SK-N-SH (cell line): ENCODE measurements around the gene WRAP73. TPM values are rescaled to one million over a fixed set of nuclear protein-coding genes. Genes with fewer than 3 reads are reported as not detected.
A peak's percentile ranks its signal among the peaks of the same experiment; 100 is the strongest.

Experiments
- CTCF ChIA-PET: fragments of 300-600, 350-600 bp; formaldehyde crosslinking; extraction: SDS; loops from one replicate; lab custom pipeline; 2021; lab: Yijun Ruan, JAX
- POLR2A ChIA-PET: fragments of 350-600 bp; sonication (Branson Sonifier 250); formaldehyde crosslinking; extraction: SDS; loops from one replicate; lab custom pipeline; 2020; ENCODE audit warnings: antibody characterized with exemption, inconsistent platforms; lab: Yijun Ruan, JAX
- DNase-seq: peaks from one replicate; pipeline ENCODE4 v3.0.0; 2012
- H2AFZ ChIP-seq: fragments of 200-600 bp; sonication (generic); 2 replicates; pipeline ENCODE4 v1.8.1; 2016; ENCODE audit warnings: antibody characterized with exemption, mild to moderate bottlenecking, low read depth
- H3F3A ChIP-seq: fragments of 200-600 bp; sonication (generic); replicated peaks from 2 replicates; pipeline ENCODE3; 2016; ENCODE audit warnings: antibody characterized with exemption, mild to moderate bottlenecking; ENCODE audit not compliant: insufficient read depth
- H3K27ac ChIP-seq, 2 experiments: fragments of 200-500 bp in 1 of 2; fragments of 200-600 bp in 1 of 2; sonication (Bioruptor generic) in 1 of 2; sonication (generic), shearing (Covaris generic) in 1 of 2; 2 replicates each; pipeline versions ENCODE4 v1.5.1 to v1.6.1; 2014 to 2016; ENCODE audit warnings: low read depth in 2 of 2, inconsistent platforms in 1 of 2, low read length in 1 of 2, mild to moderate bottlenecking in 1 of 2, mixed read lengths in 1 of 2
- H3K27me3 ChIP-seq: fragments of 200-600 bp; sonication (generic), shearing (Covaris generic); 2 replicates; pipeline ENCODE4 v1.6.1; 2016; ENCODE audit warnings: mixed run types; ENCODE audit not compliant: insufficient read depth
- H3K36me3 ChIP-seq, 2 experiments: fragments of 200-500 bp in 1 of 2; fragments of 200-600 bp in 1 of 2; sonication (Bioruptor generic) in 1 of 2; sonication (generic) in 1 of 2; replicated peaks in 1 of 2; 2 replicates each; pipeline versions ENCODE3 to v1.5.1; 2014 to 2016; ENCODE audit warnings: low read length in 1 of 2, mild to moderate bottlenecking in 1 of 2; ENCODE audit not compliant: insufficient read depth in 2 of 2, control insufficient read depth in 1 of 2
- H3K4me1 ChIP-seq, 2 experiments: fragments of 200-500 bp in 1 of 2; fragments of 200-600 bp in 1 of 2; sonication (Bioruptor generic) in 1 of 2; sonication (generic), shearing (Covaris generic) in 1 of 2; 2 replicates each; pipeline versions ENCODE4 v1.5.1 to v1.6.1; 2014 to 2016; ENCODE audit warnings: low read depth in 1 of 2, low read length in 1 of 2, mixed run types in 1 of 2; ENCODE audit not compliant: insufficient read depth in 2 of 2, control insufficient read depth in 1 of 2
- H3K4me2 ChIP-seq: fragments of 200-600 bp; sonication (generic), shearing (Covaris generic); 2 replicates; pipeline ENCODE4 v1.6.1; 2017; ENCODE audit warnings: mixed run types
- H3K4me3 ChIP-seq, 2 experiments: fragments of 200-500 bp in 1 of 2; fragments of 200-600 bp in 1 of 2; sonication (Bioruptor generic) in 1 of 2; sonication (generic), shearing (Covaris generic) in 1 of 2; 2 replicates each; pipeline versions ENCODE4 v1.5.1 to v1.8.1; 2014 to 2016; ENCODE audit warnings: low read depth in 2 of 2, inconsistent platforms in 1 of 2, low read length in 1 of 2, mild to moderate bottlenecking in 1 of 2, mixed read lengths in 1 of 2, moderate library complexity in 1 of 2
- H3K79me2 ChIP-seq: fragments of 200-600 bp; sonication (generic); 2 replicates; pipeline ENCODE4 v1.8.1; 2017; ENCODE audit warnings: mild to moderate bottlenecking; ENCODE audit not compliant: insufficient read depth
- H3K9ac ChIP-seq: fragments of 200-600 bp; sonication (generic); 2 replicates; pipeline ENCODE4 v1.6.1; 2017; ENCODE audit warnings: mixed run types
- H3K9me2 ChIP-seq: fragments of 200-600 bp; sonication (generic); 2 replicates; pipeline ENCODE4 v1.6.1; 2017; ENCODE audit warnings: mixed run types
- H3K9me3 ChIP-seq: fragments of 200-600 bp; sonication (generic); 2 replicates; pipeline ENCODE4 v1.6.1; 2017; ENCODE audit warnings: mixed run types, mild to moderate bottlenecking, moderate library complexity
- H4K20me1 ChIP-seq: fragments of 200-600 bp; sonication (generic); 2 replicates; pipeline ENCODE4 v1.6.1; 2017; ENCODE audit warnings: mild to moderate bottlenecking, mixed run types; ENCODE audit not compliant: insufficient read depth
- CTCF ChIP-seq: fragments of 200-600 bp; sonication (generic); IDR thresholded peaks from 2 replicates; pipeline ENCODE4 v1.6.1; 2017; ENCODE audit warnings: antibody characterized with exemption, mild to moderate bottlenecking, moderate library complexity
- ELF1 ChIP-seq: IDR thresholded peaks from 2 replicates; pipeline ENCODE4 v1.4.0; 2012
- FOSL2 ChIP-seq: IDR thresholded peaks from 2 replicates; pipeline ENCODE4 v1.4.0; 2012; ENCODE audit warnings: low read depth, mild to moderate bottlenecking, moderate library complexity, borderline replicate concordance
- FOXJ3 ChIP-seq: sonication (generic); formaldehyde crosslinking; IDR thresholded peaks from 2 replicates; pipeline ENCODE4 v1.5.1; 2020; ENCODE audit warnings: mild to moderate bottlenecking, missing genetic modification reagents
- FOXM1 ChIP-seq: IDR thresholded peaks from 2 replicates; pipeline ENCODE4 v1.4.0; 2012; ENCODE audit warnings: low read depth, mild to moderate bottlenecking
- GATA2 ChIP-seq: sonication (generic); formaldehyde crosslinking; IDR thresholded peaks from 2 replicates; pipeline ENCODE4 v1.5.0; 2020; ENCODE audit warnings: mild to moderate bottlenecking, missing genetic modification reagents
- JUND ChIP-seq: IDR thresholded peaks from 2 replicates; pipeline ENCODE4 v1.4.0; 2012
- MEF2A ChIP-seq: IDR thresholded peaks from 2 replicates; pipeline ENCODE4 v1.4.0; 2012; ENCODE audit warnings: low read depth, borderline replicate concordance
- POLR2AphosphoS5 ChIP-seq: IDR thresholded peaks from 2 replicates; pipeline ENCODE4 v1.6.1; 2012; ENCODE audit warnings: low read depth, low read length
- RAD21 ChIP-seq: IDR thresholded peaks from 2 replicates; pipeline ENCODE4 v1.6.1; 2012; ENCODE audit warnings: mild to moderate bottlenecking, low read length
- RCOR1 ChIP-seq: fragments of 150-350 bp; IDR thresholded peaks from 2 replicates; pipeline ENCODE4 v1.6.1; 2017; ENCODE audit warnings: antibody characterized with exemption, low read length
- SIN3A ChIP-seq: IDR thresholded peaks from 2 replicates; pipeline ENCODE4 v1.6.1; 2012; ENCODE audit warnings: low read depth, mild to moderate bottlenecking, low read length, moderate library complexity, borderline replicate concordance
- SMC3 ChIP-seq: IDR thresholded peaks from 2 replicates; pipeline ENCODE4 v1.6.1; 2012; ENCODE audit warnings: low read depth, low read length, improper control_type of control experiment
- TAF1 ChIP-seq: IDR thresholded peaks from 2 replicates; pipeline ENCODE4 v1.6.1; 2012; ENCODE audit warnings: low read depth, mild to moderate bottlenecking, low read length, moderate library complexity, borderline replicate concordance
- TCF12 ChIP-seq: IDR thresholded peaks from 2 replicates; pipeline ENCODE4 v1.4.0; 2012
- TEAD4 ChIP-seq: IDR thresholded peaks from 2 replicates; pipeline ENCODE4 v1.4.0; 2012; ENCODE audit warnings: mild to moderate bottlenecking, borderline replicate concordance; ENCODE audit not compliant: insufficient read depth
- YY1 ChIP-seq: IDR thresholded peaks from 2 replicates; pipeline ENCODE4 v1.4.0; 2012; ENCODE audit warnings: low read depth, mild to moderate bottlenecking
- WGBS: methylation state at CpG from one replicate; pipeline ENCODE4 v1.1.6; 2017; ENCODE audit warnings: low lambda C conversion rate; 5-methylcytosine and 5-hydroxymethylcytosine counted together
- polyA plus RNA-seq, 3 experiments: library from polyadenylated mRNA; depleted of rRNA; stranded (reverse); fragments of >200 nt; gene quantifications; 2 replicates each; pipeline ENCODE4 v1.2.3, GENCODE V29; 2012
- TF ChIP-seq, protein P1 (sequence below): IDR thresholded peaks from 2 replicates; pipeline ENCODE4 v1.6.1; 2012; ENCODE audit warnings: mild to moderate bottlenecking, low read depth, low read length, moderate library complexity
- TF ChIP-seq, protein P2 (sequence below): IDR thresholded peaks from 2 replicates; pipeline ENCODE4 v1.4.0; 2012; ENCODE audit warnings: low read depth
- TF ChIP-seq, protein P3 (sequence below): IDR thresholded peaks from 2 replicates; pipeline ENCODE4 v1.4.0; 2012; ENCODE audit warnings: low read depth, borderline replicate concordance

The WRAP73 gene
- polyA plus RNA-seq, 1 of the 3 experiments (the other 2 are of a cell fraction): 61.9 TPM

DNA sequence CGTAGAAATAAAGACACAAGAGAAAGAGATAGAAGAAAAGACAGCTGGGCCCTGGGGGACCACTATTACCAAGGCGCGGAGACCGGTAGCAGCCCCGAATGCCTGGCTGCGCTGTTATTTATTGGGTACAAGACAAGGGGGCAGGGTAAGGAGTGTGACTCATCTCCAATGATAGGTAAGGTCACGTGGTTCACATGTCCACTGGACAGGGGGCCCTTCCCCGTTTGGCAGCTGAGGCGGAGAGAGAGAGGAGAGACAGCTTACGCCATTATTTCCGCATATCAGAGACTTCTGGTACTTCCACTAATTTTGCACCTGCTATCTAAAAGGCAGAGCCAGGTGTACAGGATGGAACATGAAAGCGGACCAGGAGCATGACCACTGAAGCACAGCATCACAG lies 29.2 kb downstream of the WRAP73 start:
- Histone ChIP-seq H3F3A (peaks cover under 1% of the 10 kb centered on the region), H3K79me2 (peaks cover 8% of the 10 kb centered on the region), H3K9ac (no peak overlapping the region), H3K9me3 (no peaks in the 10 kb centered on the region), H3K4me3 (no peak overlapping the region), H3K27me3 (no peaks in the 10 kb centered on the region), H3K4me2 (no peak overlapping the region), H3K36me3 (no peaks in the 10 kb centered on the region), H4K20me1 (no peaks in the 10 kb centered on the region), H3K27ac (no peak overlapping the region), H3K4me1 (peaks cover 0 to 22% of the 10 kb centered on the region in 2 experiments; a peak in 1 of 4 replicates), H3K9me2 (no peaks in the 10 kb centered on the region), H2AFZ (no peak overlapping the region)
- ChIA-PET CTCF (interaction anchor here (0.7 to 6.4 kb wide), 21 partner anchors 8 to 177 kb away, joined by 3 to 78 read pairs (median 6); partner anchors contain the start of gene WRAP73), POLR2A (no interaction called here)
- no peak for DNase-seq
- TF ChIP-seq JUND (no peak), RAD21 (no peak), YY1 (no peak), POLR2AphosphoS5 (no peak), SMC3 (no peak), TEAD4 (no peak), TAF1 (no peak), FOXM1 (no peak), ELF1 (no peak), TCF12 (no peak), MEF2A (no peak)
- TF ChIP-seq, protein P1, sequence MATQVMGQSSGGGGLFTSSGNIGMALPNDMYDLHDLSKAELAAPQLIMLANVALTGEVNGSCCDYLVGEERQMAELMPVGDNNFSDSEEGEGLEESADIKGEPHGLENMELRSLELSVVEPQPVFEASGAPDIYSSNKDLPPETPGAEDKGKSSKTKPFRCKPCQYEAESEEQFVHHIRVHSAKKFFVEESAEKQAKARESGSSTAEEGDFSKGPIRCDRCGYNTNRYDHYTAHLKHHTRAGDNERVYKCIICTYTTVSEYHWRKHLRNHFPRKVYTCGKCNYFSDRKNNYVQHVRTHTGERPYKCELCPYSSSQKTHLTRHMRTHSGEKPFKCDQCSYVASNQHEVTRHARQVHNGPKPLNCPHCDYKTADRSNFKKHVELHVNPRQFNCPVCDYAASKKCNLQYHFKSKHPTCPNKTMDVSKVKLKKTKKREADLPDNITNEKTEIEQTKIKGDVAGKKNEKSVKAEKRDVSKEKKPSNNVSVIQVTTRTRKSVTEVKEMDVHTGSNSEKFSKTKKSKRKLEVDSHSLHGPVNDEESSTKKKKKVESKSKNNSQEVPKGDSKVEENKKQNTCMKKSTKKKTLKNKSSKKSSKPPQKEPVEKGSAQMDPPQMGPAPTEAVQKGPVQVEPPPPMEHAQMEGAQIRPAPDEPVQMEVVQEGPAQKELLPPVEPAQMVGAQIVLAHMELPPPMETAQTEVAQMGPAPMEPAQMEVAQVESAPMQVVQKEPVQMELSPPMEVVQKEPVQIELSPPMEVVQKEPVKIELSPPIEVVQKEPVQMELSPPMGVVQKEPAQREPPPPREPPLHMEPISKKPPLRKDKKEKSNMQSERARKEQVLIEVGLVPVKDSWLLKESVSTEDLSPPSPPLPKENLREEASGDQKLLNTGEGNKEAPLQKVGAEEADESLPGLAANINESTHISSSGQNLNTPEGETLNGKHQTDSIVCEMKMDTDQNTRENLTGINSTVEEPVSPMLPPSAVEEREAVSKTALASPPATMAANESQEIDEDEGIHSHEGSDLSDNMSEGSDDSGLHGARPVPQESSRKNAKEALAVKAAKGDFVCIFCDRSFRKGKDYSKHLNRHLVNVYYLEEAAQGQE: no peak
- TF ChIP-seq, protein P2, sequence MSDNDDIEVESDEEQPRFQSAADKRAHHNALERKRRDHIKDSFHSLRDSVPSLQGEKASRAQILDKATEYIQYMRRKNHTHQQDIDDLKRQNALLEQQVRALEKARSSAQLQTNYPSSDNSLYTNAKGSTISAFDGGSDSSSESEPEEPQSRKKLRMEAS: no peak
- 88% methylated on average over 12 of the region's 12 CpGs for WGBS

GRCh38 chr1:3618881-3619671 lies 30.8 kb downstream of the WRAP73 start:
- H3K4me2 ChIP-seq: no peak overlapping the region
- H3F3A ChIP-seq: no peaks in the 10 kb centered on the region
- no peak overlapping the region for H3K9ac ChIP-seq
- no peaks in the 10 kb centered on the region for H3K9me3 ChIP-seq
- no peaks in the 10 kb centered on the region for H4K20me1 ChIP-seq
- no peak overlapping the region for H2AFZ ChIP-seq
- POLR2A ChIA-PET: interaction anchor here (0.7 kb wide), 1 partner anchor 166 kb away, joined by 4 read pairs; no protein-coding TSS in a partner anchor
- 34% methylated on average over 10 of the region's 21 CpGs for WGBS
- peak overlapping the region in 1 of 2 experiments; percentile 45; a peak in 1 of 4 replicates for H3K4me3 ChIP-seq
- no peaks in the 10 kb centered on the region for H3K36me3 ChIP-seq
- H3K27me3 ChIP-seq: no peaks in the 10 kb centered on the region
- no peak overlapping the region for H3K27ac ChIP-seq
- peak; percentile 84 for DNase-seq
- CTCF ChIA-PET: interaction anchor here (0.6 to 6.4 kb wide), 54 partner anchors 10 to 1503 kb away, joined by 3 to 78 read pairs (median 4); no protein-coding TSS in a partner anchor
- no peaks in the 10 kb centered on the region for H3K9me2 ChIP-seq
- H3K79me2 ChIP-seq: peaks cover 4% of the 10 kb centered on the region
- peaks cover 0 to 19% of the 10 kb centered on the region in 2 experiments; a peak in 1 of 4 replicates for H3K4me1 ChIP-seq
- TF ChIP-seq FOSL2 (no peak), SIN3A (no peak), RCOR1 (no peak), GATA2 (CRISPR knock-in tag) (no peak), FOXJ3 (no peak), CTCF (peak; percentile 78), MEF2A (no peak), TCF12 (no peak)
- TF ChIP-seq, protein P3, sequence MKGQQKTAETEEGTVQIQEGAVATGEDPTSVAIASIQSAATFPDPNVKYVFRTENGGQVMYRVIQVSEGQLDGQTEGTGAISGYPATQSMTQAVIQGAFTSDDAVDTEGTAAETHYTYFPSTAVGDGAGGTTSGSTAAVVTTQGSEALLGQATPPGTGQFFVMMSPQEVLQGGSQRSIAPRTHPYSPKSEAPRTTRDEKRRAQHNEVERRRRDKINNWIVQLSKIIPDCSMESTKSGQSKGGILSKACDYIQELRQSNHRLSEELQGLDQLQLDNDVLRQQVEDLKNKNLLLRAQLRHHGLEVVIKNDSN: no peak
